ENCODE measurements around the gene ADCY2. TPM values are rescaled to one million over a fixed set of nuclear protein-coding genes. Genes with fewer than 3 reads are reported as not detected.

ADCY2 gene
- total RNA-seq, 1 experiment from 2014 or later: not detected

DNA sequence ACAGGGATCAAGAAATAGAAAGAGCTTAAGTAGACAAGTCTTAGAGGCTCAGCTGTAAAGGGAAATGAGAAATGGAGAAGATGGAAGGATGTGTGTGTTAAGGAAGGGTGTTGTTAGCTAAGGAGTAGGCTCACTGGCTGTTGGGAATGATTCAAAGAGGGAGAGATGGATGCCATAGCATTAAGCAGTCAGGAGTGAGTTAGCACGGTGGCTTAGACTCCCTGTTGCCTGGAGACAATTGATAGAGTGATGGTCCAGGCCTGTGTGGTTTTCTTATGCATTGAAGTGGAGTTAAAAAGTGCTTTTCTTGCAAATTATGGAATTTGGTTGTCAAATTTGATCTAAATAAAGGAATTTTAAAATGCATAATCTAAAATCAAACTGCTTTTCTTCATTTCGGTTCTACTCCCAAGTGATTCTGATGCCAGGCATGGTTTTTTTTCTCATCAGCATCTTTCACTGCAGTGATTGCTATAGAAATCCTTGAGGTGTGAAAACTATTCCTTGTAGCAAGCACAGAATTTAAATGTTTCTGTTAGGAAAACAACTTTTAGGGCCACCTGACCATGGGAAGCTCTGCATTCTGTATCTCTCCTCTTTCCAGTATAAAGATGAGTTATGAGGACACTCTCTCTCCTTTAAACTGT lies 214.7 kb downstream of the ADCY2 start:
- peaks cover 28% of the 10 kb centered on the region for H3K9me3 Mint-ChIP-seq (ENCODE audit: low read depth, unreplicated experiment)
- intact Hi-C loops (cut with micrococcal nuclease; ENCODE audit: unreplicated experiment): no loop called here
- H3K4me1 Mint-ChIP-seq (ENCODE audit: low read depth, unreplicated experiment): no peaks in the 10 kb centered on the region
- CTCF ChIA-PET: no interaction called here
- no peaks in the 10 kb centered on the region for H3K36me3 Mint-ChIP-seq (ENCODE audit: insufficient read depth, unreplicated experiment)
- no TSS peak for BruUV-seq (replicated peaks)
- no peak for DNase-seq
- H3K27me3 Mint-ChIP-seq (ENCODE audit: unreplicated experiment): no peaks in the 10 kb centered on the region
- no peak overlapping the region for H3K27ac Mint-ChIP-seq (ENCODE audit: unreplicated experiment)
- TF ChIP-seq, protein P1, sequence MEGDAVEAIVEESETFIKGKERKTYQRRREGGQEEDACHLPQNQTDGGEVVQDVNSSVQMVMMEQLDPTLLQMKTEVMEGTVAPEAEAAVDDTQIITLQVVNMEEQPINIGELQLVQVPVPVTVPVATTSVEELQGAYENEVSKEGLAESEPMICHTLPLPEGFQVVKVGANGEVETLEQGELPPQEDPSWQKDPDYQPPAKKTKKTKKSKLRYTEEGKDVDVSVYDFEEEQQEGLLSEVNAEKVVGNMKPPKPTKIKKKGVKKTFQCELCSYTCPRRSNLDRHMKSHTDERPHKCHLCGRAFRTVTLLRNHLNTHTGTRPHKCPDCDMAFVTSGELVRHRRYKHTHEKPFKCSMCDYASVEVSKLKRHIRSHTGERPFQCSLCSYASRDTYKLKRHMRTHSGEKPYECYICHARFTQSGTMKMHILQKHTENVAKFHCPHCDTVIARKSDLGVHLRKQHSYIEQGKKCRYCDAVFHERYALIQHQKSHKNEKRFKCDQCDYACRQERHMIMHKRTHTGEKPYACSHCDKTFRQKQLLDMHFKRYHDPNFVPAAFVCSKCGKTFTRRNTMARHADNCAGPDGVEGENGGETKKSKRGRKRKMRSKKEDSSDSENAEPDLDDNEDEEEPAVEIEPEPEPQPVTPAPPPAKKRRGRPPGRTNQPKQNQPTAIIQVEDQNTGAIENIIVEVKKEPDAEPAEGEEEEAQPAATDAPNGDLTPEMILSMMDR (IDR thresholded peaks at IDR 0.05; ENCODE audit: unreplicated experiment): no peak
- no peak overlapping the region for H3K4me3 Mint-ChIP-seq (ENCODE audit: low read depth, unreplicated experiment)

DNA sequence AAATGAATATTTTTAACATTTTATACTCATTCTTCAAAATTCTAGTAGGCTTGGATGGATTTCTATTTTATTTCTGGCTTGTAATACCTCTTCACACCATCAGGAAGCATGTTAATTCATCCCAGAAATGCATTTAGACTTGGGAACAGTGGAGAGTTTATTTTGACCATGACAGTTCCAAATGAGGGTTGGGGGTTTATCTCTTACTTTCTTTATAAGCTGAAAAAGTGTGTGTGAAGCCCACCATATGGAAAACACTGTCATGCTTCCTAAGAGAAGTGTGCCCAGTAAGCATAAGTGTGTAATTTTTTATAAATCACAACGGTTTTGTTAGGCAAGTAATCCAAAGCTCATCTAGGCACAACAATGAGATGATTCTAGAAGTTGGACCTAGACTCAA lies 215.6 kb downstream of the ADCY2 start:
- no peak for DNase-seq
- TF ChIP-seq, protein P1 (IDR thresholded peaks at IDR 0.05; ENCODE audit: unreplicated experiment): no peak
- no peak overlapping the region for H3K4me3 Mint-ChIP-seq (ENCODE audit: low read depth, unreplicated experiment)
- CTCF ChIA-PET: no interaction called here
- H3K36me3 Mint-ChIP-seq (ENCODE audit: insufficient read depth, unreplicated experiment): no peaks in the 10 kb centered on the region
- H3K27ac Mint-ChIP-seq (ENCODE audit: unreplicated experiment): no peak overlapping the region
- H3K27me3 Mint-ChIP-seq (ENCODE audit: unreplicated experiment): no peaks in the 10 kb centered on the region
- H3K9me3 Mint-ChIP-seq (ENCODE audit: low read depth, unreplicated experiment): peaks cover 24% of the 10 kb centered on the region
- intact Hi-C loops (cut with micrococcal nuclease; ENCODE audit: unreplicated experiment): no loop called here
- no peaks in the 10 kb centered on the region for H3K4me1 Mint-ChIP-seq (ENCODE audit: low read depth, unreplicated experiment)
- no TSS peak for BruUV-seq (replicated peaks)

DNA sequence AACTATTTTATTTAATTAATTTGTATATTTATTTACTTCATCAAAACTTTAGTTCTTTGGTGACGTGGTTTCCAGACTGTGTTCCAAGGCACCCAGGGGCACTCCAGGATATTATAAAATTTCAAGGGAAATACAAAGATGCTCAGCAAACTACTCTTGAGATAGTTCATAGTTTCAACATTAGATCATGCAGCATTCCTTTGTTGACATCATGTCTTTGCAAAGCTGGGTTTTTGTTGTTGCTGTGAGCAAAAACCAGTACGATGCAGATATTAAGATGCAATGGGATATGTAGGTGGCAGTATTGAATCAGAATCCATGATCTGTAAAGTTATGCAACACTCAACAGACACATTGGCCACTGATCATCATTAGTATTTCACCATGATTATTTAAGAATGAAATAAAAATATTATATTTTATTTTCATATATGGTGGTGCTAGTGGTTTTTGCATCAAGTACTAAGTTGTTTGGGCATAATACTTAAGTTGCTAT lies 219.7 kb downstream of the ADCY2 start:
- DNase-seq: no peak
- TF ChIP-seq, protein P1 (IDR thresholded peaks at IDR 0.05; ENCODE audit: unreplicated experiment): no peak
- CTCF ChIA-PET: no interaction called here
- Mint-ChIP-seq H3K27ac (ENCODE audit: unreplicated experiment) (no peak overlapping the region), H3K27me3 (ENCODE audit: unreplicated experiment) (no peaks in the 10 kb centered on the region), H3K36me3 (ENCODE audit: insufficient read depth, unreplicated experiment) (no peaks in the 10 kb centered on the region), H3K4me1 (ENCODE audit: low read depth, unreplicated experiment) (no peaks in the 10 kb centered on the region), H3K9me3 (ENCODE audit: low read depth, unreplicated experiment) (peaks cover 11% of the 10 kb centered on the region), H3K4me3 (ENCODE audit: low read depth, unreplicated experiment) (no peak overlapping the region)
- no TSS peak for BruUV-seq (replicated peaks)
- intact Hi-C loops (cut with micrococcal nuclease; ENCODE audit: unreplicated experiment): no loop called here

DNA sequence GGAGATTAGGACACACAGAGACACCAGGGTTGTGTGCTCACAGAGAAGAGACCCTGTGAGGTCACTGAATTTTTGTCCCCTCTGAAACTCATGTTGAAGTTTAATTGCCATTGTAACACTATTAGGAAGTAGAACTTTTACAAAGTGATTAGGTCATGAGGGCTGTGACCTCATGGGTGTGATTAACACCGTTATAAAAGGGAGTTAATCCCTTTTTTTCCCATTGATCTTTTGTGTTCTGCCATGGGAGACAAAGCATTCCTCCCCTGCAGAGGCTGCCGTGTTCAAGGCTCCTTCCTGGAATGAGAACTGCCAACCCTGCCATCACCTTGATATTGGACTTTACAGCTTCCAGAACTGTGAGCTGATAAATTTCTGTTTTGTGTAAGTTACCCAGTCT lies 221.0 kb downstream of the ADCY2 start:
- no peak overlapping the region for H3K4me3 Mint-ChIP-seq (ENCODE audit: low read depth, unreplicated experiment)
- no peaks in the 10 kb centered on the region for H3K4me1 Mint-ChIP-seq (ENCODE audit: low read depth, unreplicated experiment)
- intact Hi-C loops (cut with micrococcal nuclease; ENCODE audit: unreplicated experiment): no loop called here
- CTCF ChIA-PET: no interaction called here
- H3K27me3 Mint-ChIP-seq (ENCODE audit: unreplicated experiment): no peaks in the 10 kb centered on the region
- H3K9me3 Mint-ChIP-seq (ENCODE audit: low read depth, unreplicated experiment): peaks cover 11% of the 10 kb centered on the region
- DNase-seq: no peak
- no TSS peak for BruUV-seq (replicated peaks)
- TF ChIP-seq, protein P1 (IDR thresholded peaks at IDR 0.05; ENCODE audit: unreplicated experiment): no peak
- H3K27ac Mint-ChIP-seq (ENCODE audit: unreplicated experiment): no peak overlapping the region
- H3K36me3 Mint-ChIP-seq (ENCODE audit: insufficient read depth, unreplicated experiment): no peaks in the 10 kb centered on the region
